Adrenal gland (tissue), 5 donors: ENCODE results near the gene IPCEF1.

Source experiments
- CTCF ChIP-seq, 6 experiments: fragments of 450-650 bp in 4 of 6; fragments of 200-600 bp in 2 of 6; sonication (generic) in 1 of 6; IDR thresholded peaks; 1 replicate in 5 of 6; 2 replicates in 1 of 6; pipeline versions ENCODE4 v1.5.1 to v1.8.0; 2016 to 2021; ENCODE audit warnings: antibody characterized with exemption in 6 of 6, mild to moderate bottlenecking in 2 of 6, moderate library complexity in 1 of 6
- POLR2A ChIP-seq, 2 donors: fragments of 450-650 bp; IDR thresholded peaks; one replicate each; pipeline ENCODE4 v1.6.1; 2017; ENCODE audit warnings: antibody characterized with exemption in 2 of 2, mild to moderate bottlenecking in 2 of 2, moderate library complexity in 1 of 2
- donor health status: DM: no; HTN: no; CAD: no.

- TF ChIP-seq POLR2A (IDR thresholded peaks at IDR 0.05) (no peak), CTCF (IDR thresholded peaks at IDR 0.05) (no peak)
Observed at GRCh38 chr6:154277629-154278017, 79.0 kb downstream of the IPCEF1 start.
